ENCODE measurements around the gene CSTA.

GRCh38 chr3:122349171-122349570 lies 24.1 kb downstream of the CSTA start:
- TF ChIP-seq CTCF (IDR thresholded peaks at IDR 0.05) (no peak), POLR2A (IDR thresholded peaks at IDR 0.05) (no peak)
